Measurements from ENCODE around the gene CNKSR3.

CNKSR3 gene

GRCh38 chr6:154433477-154434241 lies 76.8 kb downstream of the CNKSR3 start:
- no peak for ATAC-seq
- no peak for TF ChIP-seq PATZ1 (CRISPR knock-in tag; IDR thresholded peaks at IDR 0.05; ENCODE audit: borderline replicate concordance)
- TF ChIP-seq ARNTL (CRISPR knock-in tag; IDR thresholded peaks at IDR 0.05; ENCODE audit: borderline replicate concordance, low read depth): no peak
- no peak for TF ChIP-seq ZFP30 (CRISPR knock-in tag; IDR thresholded peaks at IDR 0.05)
- TF ChIP-seq TCF4 (CRISPR knock-in tag; IDR thresholded peaks at IDR 0.05; ENCODE audit: borderline replicate concordance): no peak
- TF ChIP-seq CSRNP3 (CRISPR knock-in tag; IDR thresholded peaks at IDR 0.05): no peak
- TF ChIP-seq ZNF8 (CRISPR knock-in tag; IDR thresholded peaks at IDR 0.05): no peak
- no peak for TF ChIP-seq CREB5 (CRISPR knock-in tag; IDR thresholded peaks at IDR 0.05; ENCODE audit: low read depth)
- TF ChIP-seq ZC3H10 (CRISPR knock-in tag; IDR thresholded peaks at IDR 0.05): no peak
- TF ChIP-seq ZNF70 (CRISPR knock-in tag; IDR thresholded peaks at IDR 0.05): no peak
- TF ChIP-seq TSHZ2 (CRISPR knock-in tag; IDR thresholded peaks at IDR 0.05): no peak

GRCh38 chr6:154432533-154433476 lies 77.7 kb downstream of the CNKSR3 start:
- no peak; the same call in 2 of the 3 replicates for ATAC-seq
- TF ChIP-seq ZFP30 (CRISPR knock-in tag; IDR thresholded peaks at IDR 0.05) (no peak), TSHZ2 (CRISPR knock-in tag; IDR thresholded peaks at IDR 0.05) (no peak), RARB (CRISPR knock-in tag; IDR thresholded peaks at IDR 0.05) (no peak), TCF4 (CRISPR knock-in tag; IDR thresholded peaks at IDR 0.05; ENCODE audit: borderline replicate concordance) (no peak), ISL1 (CRISPR knock-in tag; IDR thresholded peaks at IDR 0.05) (no peak), ARNTL (CRISPR knock-in tag; IDR thresholded peaks at IDR 0.05; ENCODE audit: borderline replicate concordance, low read depth) (no peak), ZFP3 (CRISPR knock-in tag; IDR thresholded peaks at IDR 0.05) (no peak), CSRNP3 (CRISPR knock-in tag; IDR thresholded peaks at IDR 0.05) (no peak)

All from SK-N-SH treated with all-trans-retinoic acid at 6 μM for 48 hours (cell line).